Measurements from ENCODE around the gene STX7. TPM values are rescaled to one million over a fixed set of nuclear protein-coding genes. Genes with fewer than 3 reads are reported as not detected.

The STX7 gene
- total RNA-seq, 1 experiment from 2014 or later: 27.8 TPM

GRCh38 chr6:132504757-132505156, 8.2 kb downstream of the STX7 start:
- ChIA-PET POLR2A (no interaction called here), CTCF (no interaction called here), RAD21 (ENCODE audit: low non-redundant PET in 1 of 2, low total read pairs in 2 of 2, uncharacterized antibody in 2 of 2, unreplicated experiment in 2 of 2) (no interaction called here)
- no peak for ATAC-seq
- H4K20me1 ChIP-seq (ENCODE audit: insufficient read depth): no peaks in the 10 kb centered on the region; the same call in 1 of the 2 replicates
- H3K36me3 ChIP-seq (ENCODE audit: control insufficient read depth in 1 of 2, insufficient read depth in 2 of 2, low read length in 2 of 2): no peaks in the 10 kb centered on the region
- DNase-seq (ENCODE audit: low read depth, low spot score): no peak
- intact Hi-C loops (cut with micrococcal nuclease): no loop called here
- TF ChIP-seq ZFX (IDR thresholded peaks at IDR 0.05): no peak
- no peak for TF ChIP-seq RAD21 (IDR thresholded peaks at IDR 0.05; ENCODE audit: low read depth)
- TF ChIP-seq ZNF274 (IDR thresholded peaks at IDR 0.05; ENCODE audit: low read depth, low read length): no peak
- no peak for TF ChIP-seq SRF (IDR thresholded peaks at IDR 0.05; ENCODE audit: low read depth)
- TF ChIP-seq ZBTB33 (IDR thresholded peaks at IDR 0.05; ENCODE audit: extremely low read depth, insufficient replicate concordance, low read length): no peak
- TF ChIP-seq YY1 (IDR thresholded peaks at IDR 0.05; ENCODE audit: extremely low read depth, insufficient replicate concordance, low read depth, low read length): no peak
- TF ChIP-seq CEBPB (IDR thresholded peaks at IDR 0.05; ENCODE audit: low read depth): no peak
- no peaks in the 10 kb centered on the region for H3K4me1 ChIP-seq (ENCODE audit: control insufficient read depth in 1 of 2, insufficient read depth in 2 of 2, low read length in 2 of 2)
- no peak overlapping the region for H3K9ac ChIP-seq (ENCODE audit: low read length)
- H2AFZ ChIP-seq (ENCODE audit: low read depth, low read length, poor library complexity, severe bottlenecking): no peak overlapping the region
- no peaks in the 10 kb centered on the region for H3K9me3 ChIP-seq (ENCODE audit: control insufficient read depth in 1 of 2, insufficient read depth in 1 of 2, low read depth in 1 of 2, low read length in 2 of 2)
- H3K9me2 ChIP-seq (ENCODE audit: insufficient read depth): no peaks in the 10 kb centered on the region
- H3K27me3 ChIP-seq (ENCODE audit: insufficient read depth, low read length): no peaks in the 10 kb centered on the region
- BruUV-seq (replicated peaks): no TSS peak
- no peak overlapping the region for H3K4me3 ChIP-seq (replicated peaks in 1 of 2; ENCODE audit: low read depth in 1 of 2, low read length in 2 of 2)
- peaks cover 54% of the 10 kb centered on the region for H3K79me2 ChIP-seq (ENCODE audit: insufficient read depth, low read length)
- H3K27ac ChIP-seq (ENCODE audit: low read depth, low read length): no peak overlapping the region
- H3K4me2 ChIP-seq (ENCODE audit: low read length): no peak overlapping the region

- CTCF ChIA-PET: no interaction called here
- intact Hi-C loops (cut with micrococcal nuclease): no loop called here
- no peaks in the 10 kb centered on the region for H4K20me1 ChIP-seq (ENCODE audit: insufficient read depth)
- H3K9me2 ChIP-seq (ENCODE audit: insufficient read depth): no peaks in the 10 kb centered on the region
- no peaks in the 10 kb centered on the region for H3K4me1 ChIP-seq (ENCODE audit: control insufficient read depth in 1 of 2, insufficient read depth in 2 of 2, low read length in 2 of 2)
- no peak overlapping the region for H3K27ac ChIP-seq (ENCODE audit: low read depth, low read length)
- POLR2A ChIA-PET: no interaction called here
- no peak overlapping the region for H3K9ac ChIP-seq (ENCODE audit: low read length)
- no peaks in the 10 kb centered on the region for H3K36me3 ChIP-seq (ENCODE audit: control insufficient read depth in 1 of 2, insufficient read depth in 2 of 2, low read length in 2 of 2)
- peaks cover 13% of the 10 kb centered on the region; the same call in 1 of the 2 replicates for H3K79me2 ChIP-seq (ENCODE audit: insufficient read depth, low read length)
- TF ChIP-seq ELF1 (IDR thresholded peaks at IDR 0.05; ENCODE audit: borderline replicate concordance, low read depth): no peak
- TF ChIP-seq ZFX (IDR thresholded peaks at IDR 0.05): no peak
- no peak for TF ChIP-seq SP1 (IDR thresholded peaks at IDR 0.05; ENCODE audit: low read depth)
- TF ChIP-seq FOSL1 (IDR thresholded peaks at IDR 0.05; ENCODE audit: low read depth): no peak
- no peak for TF ChIP-seq MAX (IDR thresholded peaks at IDR 0.05)
- DNase-seq (ENCODE audit: low read depth, low spot score) (no peak), ATAC-seq (no peak)
- no peaks in the 10 kb centered on the region for H3K9me3 ChIP-seq (ENCODE audit: control insufficient read depth in 1 of 2, insufficient read depth in 1 of 2, low read depth in 1 of 2, low read length in 2 of 2)
- no peak overlapping the region for H2AFZ ChIP-seq (ENCODE audit: low read depth, low read length, poor library complexity, severe bottlenecking)
- no peak overlapping the region for H3K4me2 ChIP-seq (ENCODE audit: low read length)
- no TSS peak for BruUV-seq (replicated peaks)
- no peak overlapping the region for H3K4me3 ChIP-seq (replicated peaks in 1 of 2; ENCODE audit: low read depth in 1 of 2, low read length in 2 of 2)
- no peaks in the 10 kb centered on the region for H3K27me3 ChIP-seq (ENCODE audit: insufficient read depth, low read length)
- RAD21 ChIA-PET (ENCODE audit: low non-redundant PET in 1 of 2, low total read pairs in 2 of 2, uncharacterized antibody in 2 of 2, unreplicated experiment in 2 of 2): no interaction called here
Observed at GRCh38 chr6:132499757-132500156, 13.2 kb downstream of the STX7 start.
